OCI-M1 (cell line): ENCODE data around the gene CAMTA2.

Experiments used
- DNase-seq: peaks from one replicate; lab custom pipeline; 2025; lab: John Stamatoyannopoulos, UW

CAMTA2 gene

GRCh38 chr17:4968486-4969046 lies 18.9 kb downstream of the CAMTA2 start:
- DNase-seq = peak; percentile 47

- peak; percentile 99 for DNase-seq
Observed at GRCh38 chr17:4967539-4968485, 19.7 kb downstream of the CAMTA2 start, which contains the start of gene SPAG7. Gene SPAG7, minus strand, starts transcription at chr17:4967817. Its CDS starts 13 bp downstream, at chr17:4967804.

- peak; percentile 100 for DNase-seq
Observed at GRCh38 chr17:4966844-4967538, 20.5 kb downstream of the CAMTA2 start.

GRCh38 chr17:4965311-4965986 lies 22.0 kb downstream of the CAMTA2 start:
- no peak for DNase-seq

DNA sequence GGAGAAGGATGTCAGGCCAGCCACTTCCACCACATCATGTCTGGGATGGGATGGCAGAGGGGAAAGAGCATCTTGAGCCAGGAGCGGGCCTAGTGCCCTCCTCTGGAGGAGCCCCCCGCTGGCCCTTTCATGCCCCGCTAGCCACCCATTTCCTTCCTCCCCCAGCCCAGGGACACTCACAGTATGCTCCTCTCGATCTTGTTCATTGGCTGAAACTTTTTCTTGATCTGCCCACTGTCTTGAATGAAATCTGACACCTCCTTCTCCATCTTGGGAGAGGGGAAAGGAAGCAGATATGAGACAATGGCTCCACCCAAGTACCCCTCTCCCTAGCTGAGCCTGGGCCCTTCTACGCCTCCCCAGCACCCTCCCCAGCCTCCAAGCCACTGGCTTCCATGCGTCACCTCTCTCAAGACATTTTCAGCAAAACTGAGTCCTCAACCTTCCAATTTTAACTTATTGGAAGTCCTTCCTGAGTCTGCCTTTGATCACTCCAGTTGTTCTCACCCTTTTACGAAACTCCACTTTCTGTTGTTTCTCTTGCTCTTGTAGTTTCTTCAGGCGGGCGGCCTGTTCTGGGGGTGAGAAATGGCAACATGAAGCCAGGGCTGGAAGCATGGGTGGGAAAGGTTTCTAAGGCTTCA lies 27.1 kb downstream of the CAMTA2 start:
- DNase-seq = no peak

- DNase-seq = no peak
Observed at GRCh38 chr17:4959261-4959965, 28.1 kb downstream of the CAMTA2 start.

GRCh38 chr17:4958102-4958501 lies 29.4 kb downstream of the CAMTA2 start:
- no peak for DNase-seq

DNA sequence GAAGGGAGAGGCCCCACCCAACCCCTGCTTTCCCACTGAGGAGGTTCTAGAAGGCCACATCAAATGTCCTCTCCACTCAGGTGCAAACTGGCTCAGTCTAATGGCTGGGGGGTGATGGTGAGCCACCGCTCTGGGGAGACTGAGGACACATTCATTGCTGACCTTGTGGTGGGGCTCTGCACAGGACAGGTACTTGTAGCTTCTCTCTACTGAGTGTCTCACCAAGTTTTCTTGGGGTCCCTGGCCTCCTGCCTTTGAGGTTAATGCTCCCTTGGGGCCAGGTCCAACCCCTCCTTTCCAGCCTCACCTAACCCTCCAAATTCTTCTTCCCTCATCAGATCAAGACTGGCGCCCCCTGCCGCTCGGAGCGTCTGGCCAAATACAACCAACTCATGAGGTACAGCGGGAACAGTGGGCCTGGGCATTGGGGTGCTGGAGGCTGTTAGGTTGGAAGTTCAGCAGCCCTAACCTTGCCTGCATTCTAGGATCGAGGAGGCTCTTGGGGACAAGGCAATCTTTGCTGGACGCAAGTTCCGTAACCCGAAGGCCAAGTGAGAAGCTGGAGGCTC lies 30.9 kb downstream of the CAMTA2 start:
- peak; percentile 70 for DNase-seq

- DNase-seq = no peak
Observed at GRCh38 chr17:4955091-4955490, 32.4 kb downstream of the CAMTA2 start.

GRCh38 chr17:4953451-4953961 lies 34.0 kb downstream of the CAMTA2 start:
- no peak for DNase-seq

DNA sequence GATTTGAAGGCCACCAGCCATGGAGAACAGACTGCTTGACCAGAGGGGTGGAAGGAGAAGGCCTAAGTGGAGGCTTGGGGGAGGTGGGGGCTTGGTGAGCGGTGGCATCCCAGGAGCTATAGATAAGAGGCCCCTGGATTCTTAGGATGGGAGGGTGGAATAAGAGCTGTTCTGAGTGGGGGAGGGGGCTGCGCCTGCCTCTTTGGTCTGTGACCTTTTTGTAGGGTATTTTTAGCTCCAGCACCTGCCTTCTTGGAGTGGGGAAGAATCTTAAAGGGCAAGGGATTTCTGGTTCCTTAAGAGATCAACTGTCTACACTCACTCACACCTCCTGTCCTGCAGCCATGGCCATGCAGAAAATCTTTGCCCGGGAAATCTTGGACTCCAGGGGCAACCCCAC lies 36.0 kb downstream of the CAMTA2 start:
- DNase-seq = peak; percentile 33

DNA sequence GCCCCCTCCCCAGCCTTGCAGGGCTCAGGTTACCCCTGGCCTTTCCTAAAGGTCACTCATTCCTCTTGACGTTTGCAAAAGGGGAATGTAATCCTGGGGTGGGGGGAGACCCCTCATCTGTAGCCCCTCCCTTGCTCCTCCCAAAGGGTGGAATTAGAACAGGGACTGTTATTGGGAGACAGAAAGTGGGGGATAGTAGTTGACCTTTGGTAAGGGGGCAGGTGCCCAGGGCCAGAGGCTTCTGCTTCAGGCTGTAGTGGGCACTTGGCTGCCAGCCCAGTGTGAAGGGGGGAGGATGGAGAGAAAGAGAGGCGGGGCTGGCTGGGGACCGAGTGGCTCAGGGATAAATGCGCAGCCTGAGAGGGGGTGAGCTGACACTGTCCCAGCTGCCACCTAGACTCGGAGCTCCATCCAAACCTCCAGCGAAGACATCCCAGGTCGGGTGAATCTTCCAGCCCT lies 36.7 kb downstream of the CAMTA2 start, which contains the start of gene ENO3:
Gene ENO3, plus strand, starts transcription at position 374 of the 459 bp plus-strand sequence. CDS start 711 bp downstream, outside the sequence.
- peak; percentile 74 for DNase-seq

DNA sequence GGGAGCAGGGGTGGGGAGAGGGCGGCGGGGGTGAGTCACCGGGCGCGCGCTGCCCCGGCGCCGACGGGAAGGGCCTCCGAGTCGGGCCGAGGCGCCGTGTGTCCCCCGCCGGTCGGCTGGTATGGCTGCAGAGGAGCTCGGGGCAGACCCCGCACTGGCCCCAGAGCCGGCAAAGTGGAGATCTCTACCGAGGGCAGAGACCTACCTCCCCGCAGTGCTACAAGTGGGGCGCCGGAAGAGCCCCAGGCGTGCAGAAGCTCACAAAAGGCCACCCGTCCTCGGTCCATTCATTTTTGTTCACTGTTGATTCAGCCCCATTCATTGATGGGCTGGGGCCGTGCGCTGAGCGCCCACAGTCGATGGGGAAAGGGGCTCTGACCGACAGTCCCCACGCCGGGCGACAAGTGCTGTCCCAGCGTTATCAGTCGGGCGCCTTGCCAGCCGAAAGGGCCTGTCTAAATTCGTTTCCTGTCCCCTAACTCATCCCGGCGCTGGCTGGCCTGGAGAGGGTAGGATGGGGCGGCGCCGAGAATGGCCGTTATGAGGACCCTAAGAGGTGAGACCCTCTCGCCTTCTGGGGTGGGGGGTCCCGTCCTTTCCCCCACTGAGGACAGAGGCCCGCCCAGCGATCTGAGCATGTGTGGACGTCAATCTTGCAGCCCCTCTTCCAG lies 37.3 kb downstream of the CAMTA2 start:
- DNase-seq = peak; percentile 90

DNA sequence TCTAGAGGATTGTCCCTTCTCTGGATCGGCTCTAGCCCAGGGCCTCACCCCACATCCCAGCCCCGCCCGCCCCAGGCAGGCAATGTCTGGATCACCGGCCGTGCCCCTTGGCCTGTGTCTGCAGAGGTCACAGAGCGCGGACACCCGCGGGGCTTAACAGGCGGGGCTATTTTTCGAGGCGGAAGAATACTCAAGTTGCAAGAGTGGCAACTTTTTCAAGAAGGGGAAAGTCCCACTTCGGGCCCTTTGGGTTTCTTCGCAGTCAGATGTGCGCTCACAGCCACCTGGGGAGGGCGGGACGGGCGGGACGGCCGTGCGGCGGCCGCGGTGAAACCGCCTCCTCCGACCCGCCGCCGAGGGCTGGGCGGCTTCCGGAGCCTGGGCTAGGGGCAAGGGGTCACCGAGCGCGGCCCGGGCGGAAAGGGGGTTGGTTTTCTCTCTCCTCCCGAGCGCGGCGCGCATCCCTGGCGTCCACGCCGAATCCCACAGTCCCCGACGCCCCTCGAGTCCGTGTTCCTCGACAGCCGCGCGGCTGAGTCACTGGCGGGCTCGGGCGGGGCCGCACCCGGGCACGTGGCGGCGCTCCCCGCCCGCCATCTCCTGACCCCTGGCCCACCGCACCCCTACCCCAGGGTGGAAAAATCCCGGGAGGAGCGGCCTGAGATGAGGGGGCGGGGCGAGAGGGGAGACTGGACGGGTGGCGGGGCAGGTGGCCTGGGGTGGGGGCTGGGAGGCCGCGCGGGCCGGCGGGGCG lies 38.0 kb downstream of the CAMTA2 start:
- DNase-seq = peak; percentile 94

GRCh38 chr17:4948931-4949320 lies 38.5 kb downstream of the CAMTA2 start:
- DNase-seq = peak; percentile 97

GRCh38 chr17:4948166-4948930 lies 39.1 kb downstream of the CAMTA2 start, which contains the start of gene PFN1:
Gene PFN1, minus strand, starts transcription at chr17:4948530. Its CDS starts 136 bp downstream, at chr17:4948394.
- peak; percentile 98 for DNase-seq

GRCh38 chr17:4947411-4948165 lies 39.9 kb downstream of the CAMTA2 start:
- peak; percentile 86 for DNase-seq
